Measurements from ENCODE around the gene EFCAB11.
A peak's percentile ranks its signal among the peaks of the same experiment; 100 is the strongest.

EFCAB11 gene

DNA sequence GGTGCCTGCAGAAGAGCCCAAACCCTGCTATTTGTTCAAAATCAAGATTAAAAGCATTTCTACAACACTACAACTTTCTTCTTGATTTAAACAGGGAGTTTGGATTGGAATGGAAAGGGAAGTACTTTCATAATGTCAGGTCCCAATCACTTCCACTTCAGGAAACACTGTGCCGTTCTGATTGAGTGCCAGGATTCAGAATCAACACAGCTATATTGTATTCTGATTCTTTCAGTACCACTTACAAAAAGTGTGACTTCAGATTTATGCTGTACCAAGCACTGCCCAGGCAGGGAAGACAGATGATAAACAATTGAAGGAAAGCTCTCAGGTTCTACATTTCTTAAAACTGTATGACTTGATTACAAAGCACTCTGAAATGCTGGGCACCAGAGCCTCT is 4.4 kb upstream of the EFCAB11 start:
- Histone ChIP-seq H3K9me2 (replicated peaks; ENCODE audit: insufficient read depth, low read length) (no peaks in the 10 kb centered on the region), H3K27ac (ENCODE audit: low read length) (peak overlapping the region; percentile 58; the same call in 1 of the 2 replicates), H3K4me3 (ENCODE audit: low read length) (no peak overlapping the region), H3K9ac (ENCODE audit: low read length) (no peak overlapping the region), H4K20me1 (ENCODE audit: insufficient read depth, low read length) (no peaks in the 10 kb centered on the region), H3K79me2 (ENCODE audit: low read length) (peaks cover 32% of the 10 kb centered on the region), H3K4me2 (ENCODE audit: low read depth, low read length) (peak overlapping the region; percentile 18; the same call in 1 of the 2 replicates), H2AFZ (ENCODE audit: low read length) (no peak overlapping the region), H3K27me3 (replicated peaks; ENCODE audit: insufficient read depth, low read length) (no peaks in the 10 kb centered on the region), H3K36me3 (replicated peaks; ENCODE audit: insufficient read depth, low read length) (no peaks in the 10 kb centered on the region), H3K4me1 (ENCODE audit: low read length) (peaks cover 21% of the 10 kb centered on the region), H3F3A (ENCODE audit: insufficient read depth, low read length) (peaks cover 33% of the 10 kb centered on the region), H3K9me3 (replicated peaks; ENCODE audit: insufficient read depth, low read length) (no peaks in the 10 kb centered on the region)
- TF ChIP-seq EZH2 (optimal IDR thresholded peaks at IDR 0.05; ENCODE audit: low read depth, low read length) (no peak), EZH2phosphoT487 (IDR thresholded peaks at IDR 0.05; ENCODE audit: low read length) (no peak)
- TF ChIP-seq, protein P1, sequence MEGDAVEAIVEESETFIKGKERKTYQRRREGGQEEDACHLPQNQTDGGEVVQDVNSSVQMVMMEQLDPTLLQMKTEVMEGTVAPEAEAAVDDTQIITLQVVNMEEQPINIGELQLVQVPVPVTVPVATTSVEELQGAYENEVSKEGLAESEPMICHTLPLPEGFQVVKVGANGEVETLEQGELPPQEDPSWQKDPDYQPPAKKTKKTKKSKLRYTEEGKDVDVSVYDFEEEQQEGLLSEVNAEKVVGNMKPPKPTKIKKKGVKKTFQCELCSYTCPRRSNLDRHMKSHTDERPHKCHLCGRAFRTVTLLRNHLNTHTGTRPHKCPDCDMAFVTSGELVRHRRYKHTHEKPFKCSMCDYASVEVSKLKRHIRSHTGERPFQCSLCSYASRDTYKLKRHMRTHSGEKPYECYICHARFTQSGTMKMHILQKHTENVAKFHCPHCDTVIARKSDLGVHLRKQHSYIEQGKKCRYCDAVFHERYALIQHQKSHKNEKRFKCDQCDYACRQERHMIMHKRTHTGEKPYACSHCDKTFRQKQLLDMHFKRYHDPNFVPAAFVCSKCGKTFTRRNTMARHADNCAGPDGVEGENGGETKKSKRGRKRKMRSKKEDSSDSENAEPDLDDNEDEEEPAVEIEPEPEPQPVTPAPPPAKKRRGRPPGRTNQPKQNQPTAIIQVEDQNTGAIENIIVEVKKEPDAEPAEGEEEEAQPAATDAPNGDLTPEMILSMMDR (IDR thresholded peaks at IDR 0.05; ENCODE audit: low read length), result no peak
- DNase-seq, result no peak

DNA sequence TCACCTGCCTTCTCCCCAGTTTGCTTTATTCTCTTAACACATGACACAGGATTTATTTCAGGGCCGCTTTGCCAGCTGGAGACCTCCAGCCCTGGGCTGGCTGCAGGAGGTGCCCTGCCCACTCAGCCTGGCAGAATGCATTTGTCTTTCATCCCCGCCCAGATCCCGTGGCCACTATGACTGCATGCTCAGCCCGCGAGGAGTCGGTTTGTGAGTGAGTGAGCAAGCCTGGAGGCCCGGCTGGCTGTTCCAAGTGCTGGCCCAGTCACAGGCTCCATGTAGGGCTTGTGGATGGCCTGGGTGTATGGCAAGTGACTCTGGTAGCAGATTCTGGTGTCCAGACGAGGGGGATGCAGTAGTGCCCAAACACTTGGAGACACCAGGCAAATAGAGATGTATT is 3.3 kb upstream of the EFCAB11 start:
- Histone ChIP-seq H3K9ac (ENCODE audit: low read length) (no peak overlapping the region), H2AFZ (ENCODE audit: low read length) (no peak overlapping the region), H3F3A (ENCODE audit: insufficient read depth, low read length) (peaks cover 33% of the 10 kb centered on the region), H3K27me3 (replicated peaks; ENCODE audit: insufficient read depth, low read length) (no peaks in the 10 kb centered on the region), H3K36me3 (replicated peaks; ENCODE audit: insufficient read depth, low read length) (no peaks in the 10 kb centered on the region), H3K27ac (ENCODE audit: low read length) (no peak overlapping the region), H3K9me2 (replicated peaks; ENCODE audit: insufficient read depth, low read length) (no peaks in the 10 kb centered on the region), H4K20me1 (ENCODE audit: insufficient read depth, low read length) (no peaks in the 10 kb centered on the region), H3K9me3 (replicated peaks; ENCODE audit: insufficient read depth, low read length) (no peaks in the 10 kb centered on the region), H3K4me2 (ENCODE audit: low read depth, low read length) (no peak overlapping the region), H3K4me3 (ENCODE audit: low read length) (no peak overlapping the region), H3K4me1 (ENCODE audit: low read length) (peaks cover 21% of the 10 kb centered on the region), H3K79me2 (ENCODE audit: low read length) (peaks cover 32% of the 10 kb centered on the region)
- TF ChIP-seq, protein P1 (IDR thresholded peaks at IDR 0.05; ENCODE audit: low read length), result no peak
- no peak for TF ChIP-seq EZH2phosphoT487 (IDR thresholded peaks at IDR 0.05; ENCODE audit: low read length)
- TF ChIP-seq EZH2 (optimal IDR thresholded peaks at IDR 0.05; ENCODE audit: low read depth, low read length), result no peak
- DNase-seq, result no peak

GRCh38 chr14:89957376-89957775 is 2.8 kb upstream of the EFCAB11 start:
- Histone ChIP-seq H3K9me2 (replicated peaks; ENCODE audit: insufficient read depth, low read length) (no peaks in the 10 kb centered on the region), H4K20me1 (ENCODE audit: insufficient read depth, low read length) (no peaks in the 10 kb centered on the region), H3F3A (ENCODE audit: insufficient read depth, low read length) (peaks cover 33% of the 10 kb centered on the region), H3K79me2 (ENCODE audit: low read length) (peaks cover 32% of the 10 kb centered on the region), H3K36me3 (replicated peaks; ENCODE audit: insufficient read depth, low read length) (no peaks in the 10 kb centered on the region), H3K4me2 (ENCODE audit: low read depth, low read length) (peak overlapping the region; percentile 66; the same call in 1 of the 2 replicates), H3K4me1 (ENCODE audit: low read length) (peaks cover 21% of the 10 kb centered on the region), H3K27ac (ENCODE audit: low read length) (no peak overlapping the region), H3K9me3 (replicated peaks; ENCODE audit: insufficient read depth, low read length) (no peaks in the 10 kb centered on the region), H3K4me3 (ENCODE audit: low read length) (no peak overlapping the region), H3K9ac (ENCODE audit: low read length) (no peak overlapping the region), H3K27me3 (replicated peaks; ENCODE audit: insufficient read depth, low read length) (no peaks in the 10 kb centered on the region), H2AFZ (ENCODE audit: low read length) (no peak overlapping the region)
- no peak for DNase-seq
- TF ChIP-seq EZH2 (optimal IDR thresholded peaks at IDR 0.05; ENCODE audit: low read depth, low read length), result no peak

DNA sequence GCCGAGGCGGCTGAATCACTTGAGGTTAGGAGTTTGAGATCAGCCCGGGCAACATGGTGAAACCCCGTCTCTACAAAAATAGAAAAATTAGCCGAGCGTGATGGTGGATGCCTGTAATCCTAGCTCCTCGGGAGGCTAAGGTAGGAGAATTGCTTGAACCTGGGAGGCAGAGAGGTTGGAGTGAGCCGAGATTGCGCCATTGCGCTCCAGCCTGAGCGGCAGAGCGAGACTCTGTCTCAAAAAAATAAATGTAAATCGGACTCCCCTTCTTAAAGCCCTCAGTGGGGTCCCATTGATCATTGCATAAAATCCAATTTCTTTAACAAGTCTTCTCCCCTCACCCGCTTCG is 2.1 kb upstream of the EFCAB11 start:
- Histone ChIP-seq H3K27ac (ENCODE audit: low read length) (peak overlapping the region; percentile 98), H3K79me2 (ENCODE audit: low read length) (peaks cover 29% of the 10 kb centered on the region), H3K4me3 (ENCODE audit: low read length) (peak overlapping the region; percentile 74), H2AFZ (ENCODE audit: low read length) (no peak overlapping the region), H3K9me2 (replicated peaks; ENCODE audit: insufficient read depth, low read length) (no peaks in the 10 kb centered on the region), H3K4me1 (ENCODE audit: low read length) (peaks cover 21% of the 10 kb centered on the region), H4K20me1 (ENCODE audit: insufficient read depth, low read length) (no peaks in the 10 kb centered on the region), H3K36me3 (replicated peaks; ENCODE audit: insufficient read depth, low read length) (no peaks in the 10 kb centered on the region), H3K9me3 (replicated peaks; ENCODE audit: insufficient read depth, low read length) (no peaks in the 10 kb centered on the region), H3K9ac (ENCODE audit: low read length) (peak overlapping the region; percentile 95; the same call in 1 of the 2 replicates), H3K4me2 (ENCODE audit: low read depth, low read length) (peak overlapping the region; percentile 66), H3K27me3 (replicated peaks; ENCODE audit: insufficient read depth, low read length) (no peaks in the 10 kb centered on the region), H3F3A (ENCODE audit: insufficient read depth, low read length) (peaks cover 33% of the 10 kb centered on the region)
- TF ChIP-seq, protein P1 (IDR thresholded peaks at IDR 0.05; ENCODE audit: low read length), result no peak
- TF ChIP-seq EZH2phosphoT487 (IDR thresholded peaks at IDR 0.05; ENCODE audit: low read length) (no peak), EZH2 (optimal IDR thresholded peaks at IDR 0.05; ENCODE audit: low read depth, low read length) (no peak)
- no peak for DNase-seq

All from MM.1S (cell line).